ENCODE measurements around the gene TXNRD1. TPM values are rescaled to one million over a fixed set of nuclear protein-coding genes. Genes with fewer than 3 reads are reported as not detected.

The TXNRD1 gene
- total RNA-seq, 2 donors from 2014 or later = 79.5 to 97.9 TPM

DNA sequence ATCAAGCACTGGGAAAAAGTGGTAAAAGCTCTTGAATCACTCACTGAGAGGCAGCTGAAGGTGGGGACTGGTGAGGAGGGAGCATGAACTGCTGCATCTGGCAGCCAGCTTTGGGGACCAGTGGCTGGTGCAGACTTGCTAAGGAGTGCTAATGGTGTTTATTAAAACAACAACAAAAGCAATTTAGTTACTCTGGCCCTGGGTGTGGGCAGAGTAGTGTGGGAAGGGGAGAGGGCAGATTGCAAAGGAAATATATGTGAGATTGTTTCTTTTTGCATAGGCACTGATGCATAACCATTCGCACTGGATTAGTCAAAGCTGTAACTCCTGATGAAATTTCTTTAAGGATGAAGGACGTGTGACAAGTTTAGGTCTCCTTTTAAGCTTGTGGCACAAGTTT is 8.1 kb downstream of the TXNRD1 start:
- ATAC-seq = no peak
- no peak for DNase-seq
- intact Hi-C loops (cut with DNase I, micrococcal nuclease) = loop anchor here in 1 of 2 donors (5.0 kb wide), 1 partner anchor 59 kb away; no protein-coding TSS in a partner anchor

DNA sequence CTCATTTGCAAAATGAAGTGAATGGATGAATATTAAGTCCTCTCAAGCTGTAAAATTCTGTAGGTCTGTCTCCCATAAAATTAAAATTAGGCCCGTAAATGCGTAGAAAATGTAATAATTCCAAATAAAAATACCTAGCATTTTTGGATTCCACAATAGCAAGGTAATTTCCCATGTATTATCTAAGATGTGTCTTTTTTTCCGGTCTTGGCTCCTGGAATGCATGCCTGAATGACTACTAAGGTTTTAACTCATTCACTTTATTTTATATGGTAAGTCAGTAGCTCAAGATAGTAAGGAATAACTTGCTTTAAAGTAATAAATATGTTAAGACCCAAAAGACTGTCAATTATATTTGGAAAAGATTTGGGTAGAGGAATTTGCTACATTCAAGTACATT is 11.1 kb downstream of the TXNRD1 start:
- intact Hi-C loops (cut with DNase I, micrococcal nuclease) = loop anchor here in 1 of 2 donors (5.0 kb wide), 1 partner anchor 36 kb away; no protein-coding TSS in a partner anchor
- DNase-seq = no peak
- ATAC-seq = no peak

DNA sequence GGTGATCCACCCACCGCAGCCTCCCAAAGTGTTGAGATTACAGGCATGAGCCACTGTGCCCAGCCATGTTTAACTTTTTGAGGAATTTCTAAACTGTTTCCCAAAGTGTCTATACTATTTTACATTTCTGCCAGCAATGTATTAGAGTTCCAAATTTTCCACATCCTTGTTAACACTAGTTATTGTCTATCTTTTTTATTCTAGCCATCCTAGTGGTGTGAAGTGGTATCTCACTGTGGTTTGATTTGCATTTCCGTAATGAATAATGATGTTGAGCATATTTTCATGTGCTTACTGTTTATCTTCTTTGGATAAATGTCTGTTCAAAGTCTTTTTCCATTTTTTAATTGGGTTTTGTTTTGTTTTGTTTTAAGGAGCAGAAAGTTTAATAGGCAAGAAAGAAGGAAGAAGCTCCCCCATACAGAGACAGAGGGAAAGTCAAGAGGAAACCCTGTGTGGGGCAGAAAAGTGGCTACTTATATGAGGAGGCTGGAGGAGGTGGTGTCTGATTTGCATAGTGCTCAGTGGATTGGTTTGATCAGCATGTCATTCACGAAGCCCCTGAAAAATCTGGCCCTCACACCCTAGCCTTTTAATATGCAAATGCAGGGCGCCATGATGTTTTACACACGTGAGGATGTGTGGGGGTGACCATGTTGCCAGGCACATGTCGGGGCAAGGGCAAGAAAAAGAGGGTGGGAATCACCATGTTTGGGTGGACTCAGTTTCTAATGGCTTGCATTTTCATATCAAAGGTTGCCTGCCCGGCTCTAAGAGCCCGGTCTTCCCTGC is 14.9 kb downstream of the TXNRD1 start:
- ATAC-seq = no peak
- no peak for DNase-seq
- intact Hi-C loops (cut with DNase I, micrococcal nuclease) = no loop called here

DNA sequence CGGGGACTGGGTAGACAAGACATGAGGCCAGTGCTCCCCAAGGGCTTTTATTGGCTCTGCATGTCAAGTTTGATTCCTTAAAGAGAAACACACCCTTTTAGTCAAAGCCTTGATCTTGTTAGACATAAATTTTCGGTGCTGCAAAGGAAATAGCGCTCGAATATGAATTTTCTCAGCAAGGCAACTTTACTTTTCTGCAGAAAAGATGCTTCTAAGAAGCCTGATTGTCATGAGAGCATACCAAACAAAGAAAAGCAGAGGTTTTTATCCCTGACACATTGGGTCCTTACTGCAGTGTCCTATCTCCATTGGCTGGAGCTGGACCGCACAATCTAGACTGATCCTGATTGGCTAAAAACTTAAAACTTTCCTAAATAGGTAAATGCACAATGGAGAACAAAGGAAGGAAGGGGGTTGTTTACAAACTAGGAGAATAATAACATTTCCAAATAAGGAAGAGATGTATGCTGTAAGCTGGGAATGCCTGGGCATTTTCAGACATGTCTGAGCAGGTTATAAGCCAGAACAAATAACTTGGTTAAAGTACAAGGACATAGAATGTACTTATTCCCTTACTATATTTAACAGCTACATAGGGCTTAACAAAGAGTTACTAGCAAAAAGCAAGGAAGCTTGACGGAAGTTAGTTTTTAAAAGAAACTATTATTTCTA is 17.2 kb downstream of the TXNRD1 start:
- intact Hi-C loops (cut with DNase I, micrococcal nuclease) = no loop called here
- DNase-seq (no peak), ATAC-seq (no peak)

DNA sequence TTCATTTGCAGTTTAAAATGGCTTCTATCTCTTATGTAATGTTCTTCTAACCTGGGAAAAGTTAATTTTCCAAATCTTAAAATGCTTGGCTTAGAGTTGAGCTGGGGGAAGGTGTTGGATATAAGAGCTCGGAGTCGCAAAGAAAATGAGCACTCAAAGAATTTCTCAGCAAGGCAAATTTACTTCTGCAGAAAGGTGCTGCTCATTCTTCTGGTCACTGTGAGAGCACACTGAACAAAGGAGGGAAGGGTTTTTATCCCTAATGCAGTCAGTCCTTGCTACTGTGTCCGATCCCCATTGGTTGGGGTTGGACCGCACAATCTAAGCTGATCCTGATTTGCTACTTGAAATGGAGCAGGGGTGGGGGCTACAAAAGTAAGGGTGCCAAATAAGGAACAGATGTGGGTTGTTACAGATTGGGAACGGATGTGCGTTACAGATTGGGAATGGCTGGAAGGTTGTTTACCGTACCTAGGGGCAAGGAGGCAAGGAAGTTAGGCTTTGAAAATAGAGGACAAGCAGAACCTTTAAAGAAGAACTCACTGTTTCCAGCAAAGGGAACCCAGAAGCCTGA is 19.4 kb downstream of the TXNRD1 start:
- intact Hi-C loops (cut with DNase I, micrococcal nuclease) = no loop called here
- ATAC-seq (no peak), DNase-seq (no peak)

DNA sequence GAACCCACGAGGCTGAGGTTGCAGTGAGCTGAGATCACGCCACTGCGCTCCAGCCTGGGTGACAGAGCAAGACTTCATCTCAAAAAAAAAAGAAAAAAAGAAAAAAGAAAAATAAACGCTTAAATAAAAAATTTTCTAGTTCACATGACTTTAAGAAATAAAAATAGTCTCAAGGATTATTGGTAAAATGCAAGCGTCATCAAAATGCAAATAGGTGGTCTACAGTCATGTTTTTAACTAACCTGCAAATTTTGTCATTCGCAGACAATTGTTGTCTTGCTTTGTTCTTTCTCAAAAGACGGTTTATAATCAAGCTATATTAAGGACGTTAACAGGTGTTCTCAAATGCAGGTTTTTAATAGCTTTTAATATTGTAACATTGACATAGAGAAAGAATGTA is 22.4 kb downstream of the TXNRD1 start:
- DNase-seq = no peak
- intact Hi-C loops (cut with DNase I, micrococcal nuclease) = no loop called here
- no peak for ATAC-seq

DNA sequence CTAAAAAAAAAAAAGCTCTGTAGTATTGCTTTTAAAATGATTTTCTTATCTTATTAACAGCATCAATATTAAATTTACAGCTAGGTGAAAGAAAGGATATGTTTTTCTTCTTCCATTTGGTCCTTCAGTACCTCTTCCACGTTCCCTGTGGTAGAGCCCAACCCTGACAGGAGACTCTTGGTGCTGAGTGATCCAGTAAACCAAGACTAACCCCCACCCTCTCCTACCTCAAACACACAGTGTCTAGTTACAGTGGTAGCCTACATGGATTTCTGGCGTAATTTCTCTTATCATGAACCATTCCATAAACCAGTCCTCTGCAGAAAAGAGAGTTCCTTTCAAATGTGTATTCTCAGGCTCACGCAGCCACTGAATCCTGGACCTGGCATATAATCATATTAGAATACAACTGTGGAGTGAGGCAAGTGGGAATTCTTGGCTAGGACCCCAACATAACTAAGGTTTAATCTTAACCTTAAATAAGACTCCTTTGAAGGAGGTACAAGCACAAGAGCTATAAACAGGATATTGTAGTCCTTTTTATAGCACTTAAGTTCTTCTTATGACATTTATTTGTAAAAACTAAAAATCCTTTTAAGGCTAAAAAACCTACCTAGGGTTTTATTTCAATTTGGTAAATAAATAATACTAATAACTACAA is 27.1 kb downstream of the TXNRD1 start:
- DNase-seq = no peak
- intact Hi-C loops (cut with DNase I, micrococcal nuclease) = no loop called here

DNA sequence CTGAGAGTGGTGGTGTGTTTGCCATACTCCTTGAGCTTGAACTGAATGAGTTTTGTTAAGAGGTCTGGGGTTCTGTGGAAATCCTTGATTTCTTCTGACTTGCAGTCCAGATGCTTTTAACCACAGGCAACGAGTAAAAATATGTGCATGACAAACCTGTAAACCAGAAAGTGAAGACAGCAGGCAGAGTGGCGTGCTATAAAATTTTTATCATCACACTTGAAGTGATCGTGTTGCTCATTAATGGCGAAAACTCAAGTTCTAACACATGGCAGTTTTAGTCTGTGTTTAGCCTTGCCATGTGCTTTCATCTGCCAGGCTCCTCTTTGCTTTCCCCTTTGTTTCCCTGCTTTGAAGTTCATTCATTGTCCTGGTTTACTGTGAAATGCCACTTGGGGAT is 28.0 kb downstream of the TXNRD1 start:
- intact Hi-C loops (cut with DNase I, micrococcal nuclease) = no loop called here
- ATAC-seq (no peak), DNase-seq (no peak)

More for the DNA sequence above, 27.1 kb downstream of the TXNRD1 start:
- no peak for ATAC-seq

DNA sequence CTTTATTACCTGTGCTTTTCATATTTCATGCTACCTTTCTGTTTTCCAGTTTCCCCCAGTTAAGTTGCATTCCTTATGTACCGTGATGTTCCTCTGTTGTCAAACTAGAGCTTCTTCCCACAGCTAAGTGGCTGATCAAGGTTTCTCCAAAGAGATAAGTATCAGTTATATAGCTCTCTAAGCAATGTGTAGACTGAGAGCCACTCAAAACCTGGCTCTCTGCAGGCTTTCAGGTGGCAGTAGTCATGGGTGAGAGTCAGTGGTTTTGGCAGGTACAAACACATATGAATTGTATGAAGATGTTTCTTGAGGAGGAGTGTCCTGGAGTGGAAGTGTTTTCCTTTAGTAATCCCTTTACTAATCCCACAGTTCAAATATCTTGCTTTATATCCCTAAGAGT is 28.4 kb downstream of the TXNRD1 start:
- intact Hi-C loops (cut with DNase I, micrococcal nuclease) = no loop called here
- DNase-seq (no peak), ATAC-seq (no peak)

DNA sequence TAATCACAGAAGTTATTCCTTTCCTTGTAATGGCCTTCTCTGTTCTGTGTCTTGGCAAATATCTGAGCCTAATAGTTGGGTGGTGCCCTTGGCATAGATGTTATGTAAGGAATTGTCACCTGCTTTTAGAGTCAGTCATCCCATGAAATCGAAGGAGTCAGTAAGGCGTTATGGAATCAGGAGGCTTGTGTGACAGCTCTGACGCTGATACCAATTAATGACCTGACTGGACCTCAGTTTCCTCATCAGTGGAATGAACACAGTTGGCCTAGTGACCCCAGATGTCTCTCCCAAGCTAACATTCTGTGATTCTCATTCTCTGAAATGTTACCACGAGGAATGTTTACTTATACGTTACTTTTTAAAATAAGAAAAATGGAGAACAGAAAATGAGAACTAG is 32.1 kb downstream of the TXNRD1 start:
- no peak for DNase-seq
- ATAC-seq = no peak
- intact Hi-C loops (cut with DNase I, micrococcal nuclease) = no loop called here

DNA sequence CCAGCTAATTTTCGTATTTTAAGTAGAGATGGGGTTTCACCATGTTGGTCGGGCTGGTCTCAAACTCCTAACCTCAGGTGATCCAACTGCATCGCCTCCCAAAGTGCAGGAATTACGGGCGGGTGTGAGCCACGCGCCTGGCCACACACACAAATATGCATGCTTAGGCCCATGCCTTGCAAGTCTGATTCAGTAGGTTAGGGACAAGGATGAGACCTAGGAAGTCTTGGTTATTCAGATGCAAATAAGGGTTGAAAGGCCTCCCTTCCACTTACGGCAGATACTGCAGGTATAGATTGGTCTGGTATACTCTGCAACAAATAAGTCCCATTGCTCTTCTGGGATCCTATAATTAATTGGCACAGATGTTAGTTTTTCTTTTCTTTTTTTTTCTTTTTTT is 32.9 kb downstream of the TXNRD1 start:
- intact Hi-C loops (cut with DNase I, micrococcal nuclease) = no loop called here
- ATAC-seq = no peak
- DNase-seq = no peak

DNA sequence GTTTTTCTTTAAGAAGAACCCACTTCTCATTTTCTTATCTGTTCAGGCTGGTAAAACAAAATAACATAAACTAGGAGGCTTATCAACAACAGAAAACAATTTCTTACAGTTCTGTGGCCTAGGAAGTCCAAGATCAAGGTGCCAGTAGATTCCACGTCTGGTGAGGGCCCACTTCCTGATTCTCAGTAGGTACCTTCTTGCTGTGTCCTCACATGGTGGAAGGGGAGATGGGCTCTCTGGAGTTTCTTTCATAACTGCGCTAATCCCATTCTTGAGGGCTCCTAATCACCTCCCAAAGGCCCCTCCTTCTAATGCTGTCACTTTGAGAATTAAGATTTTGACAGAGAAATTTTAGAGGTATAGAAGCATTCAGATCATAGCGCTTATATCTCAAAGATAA is 33.4 kb downstream of the TXNRD1 start:
- ATAC-seq = no peak
- intact Hi-C loops (cut with DNase I, micrococcal nuclease) = no loop called here

DNA sequence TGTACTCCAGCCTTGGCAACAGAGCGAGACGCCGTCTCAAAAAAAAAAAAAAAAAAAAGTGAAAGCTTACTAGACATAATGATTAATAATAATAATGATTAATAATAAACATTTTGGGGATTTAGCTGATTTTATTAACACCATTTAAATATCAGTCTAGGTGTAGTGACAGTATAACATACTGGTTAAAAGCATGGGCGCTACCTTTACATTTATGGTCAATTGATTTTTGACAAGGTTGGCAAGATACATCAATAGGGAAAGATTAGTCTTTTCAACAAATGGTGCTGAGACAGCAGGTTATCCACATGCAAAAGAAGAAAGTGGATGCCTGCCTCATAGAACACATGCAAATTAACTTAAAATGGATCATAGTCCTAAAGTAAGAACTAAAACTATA is 34.3 kb downstream of the TXNRD1 start:
- no peak for ATAC-seq
- intact Hi-C loops (cut with DNase I, micrococcal nuclease) = no loop called here
- DNase-seq = no peak

More for the DNA sequence above, 33.4 kb downstream of the TXNRD1 start:
- DNase-seq = no peak

DNA sequence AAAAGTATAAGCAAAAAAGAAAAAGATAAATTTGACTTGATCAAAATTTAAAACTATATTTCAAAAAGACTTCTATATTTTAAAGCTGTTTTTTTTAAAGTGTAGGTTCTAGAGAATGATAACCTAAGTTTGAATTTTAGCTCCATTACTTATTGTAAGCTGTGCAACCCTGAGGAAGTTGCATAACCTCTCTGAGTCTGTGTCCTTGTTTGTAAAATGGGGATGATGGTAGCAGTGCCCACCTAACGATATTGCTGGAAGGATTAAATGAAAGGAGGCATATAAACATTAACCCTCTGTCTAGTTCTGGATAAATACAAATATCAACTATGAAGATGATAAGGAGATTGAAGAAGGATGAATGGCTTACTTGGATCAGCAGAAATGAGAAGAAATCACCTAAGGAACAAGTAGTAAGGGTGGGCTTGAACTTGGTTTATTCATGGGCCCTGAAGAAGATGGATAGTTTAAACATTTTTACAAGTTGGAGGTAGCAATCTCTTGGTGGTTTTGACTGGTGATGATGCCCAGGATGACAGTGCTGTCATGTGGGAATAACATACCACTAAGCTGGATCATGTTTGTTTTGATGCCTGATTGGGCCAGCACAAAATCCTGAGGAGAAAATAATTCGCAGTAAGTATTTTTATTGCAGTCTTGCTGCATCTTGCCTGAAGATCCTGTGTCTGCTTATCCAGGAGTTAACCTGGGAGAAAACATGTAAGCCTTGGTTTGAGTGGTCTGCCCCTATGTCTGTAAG is 35.0 kb downstream of the TXNRD1 start:
- DNase-seq (no peak), ATAC-seq (no peak)
- intact Hi-C loops (cut with DNase I, micrococcal nuclease) = no loop called here

DNA sequence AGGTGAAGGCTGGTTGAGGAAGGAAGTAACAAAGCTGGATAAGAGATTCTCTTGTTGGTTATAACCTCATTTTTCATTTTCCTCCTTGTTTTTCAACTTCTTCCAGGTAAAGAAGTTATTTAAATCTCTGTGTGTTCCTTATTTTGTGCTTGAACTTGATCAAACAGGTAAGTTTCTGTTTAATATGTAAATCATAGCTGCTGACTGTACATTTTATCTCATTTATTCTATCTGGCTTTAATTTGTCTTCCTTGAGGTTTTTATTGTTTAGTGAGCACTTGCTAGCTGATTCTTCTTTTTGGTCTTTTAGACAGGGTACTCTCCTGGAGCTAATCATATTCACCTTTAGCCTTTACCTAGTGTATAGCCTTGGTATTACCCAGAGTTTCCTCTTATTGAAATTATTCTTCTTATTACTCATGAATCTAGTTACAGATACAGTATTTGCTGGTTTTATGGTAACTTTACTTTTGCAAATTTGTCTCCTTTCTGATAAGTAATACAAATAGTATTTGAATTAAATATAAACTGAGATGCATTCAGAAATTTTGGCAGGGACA is 42.4 kb downstream of the TXNRD1 start:
- ATAC-seq = no peak
- no peak for DNase-seq
- intact Hi-C loops (cut with DNase I, micrococcal nuclease) = no loop called here

DNA sequence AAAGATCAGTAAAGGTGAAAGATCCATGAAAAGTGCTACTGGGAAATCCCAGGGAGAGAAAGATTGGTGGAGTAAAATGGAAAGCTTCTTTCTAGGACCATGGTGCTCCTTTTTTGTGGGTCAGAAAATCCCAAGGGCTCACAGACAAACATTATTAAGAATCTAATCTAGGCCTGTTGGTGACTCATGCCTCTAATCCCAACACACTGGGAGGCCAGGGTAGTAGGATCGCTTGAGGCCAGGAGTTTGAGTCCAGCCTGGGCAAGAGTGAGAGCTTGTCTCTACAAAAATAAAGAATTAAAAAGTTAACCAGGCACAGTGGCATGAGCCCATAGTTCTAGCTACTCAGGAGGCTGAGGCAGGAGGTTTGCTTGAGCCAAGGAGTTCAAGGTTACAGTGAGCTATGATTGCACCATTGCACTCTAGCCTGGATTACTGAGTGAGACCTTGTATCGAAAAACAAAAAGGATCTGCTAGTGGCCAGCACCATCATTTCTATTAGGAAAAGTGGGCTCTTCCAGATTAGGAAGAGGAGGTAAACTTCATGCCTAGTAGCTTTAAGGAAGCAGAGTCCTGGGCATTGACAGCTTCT is 43.0 kb downstream of the TXNRD1 start:
- ATAC-seq (no peak), DNase-seq (no peak)
- intact Hi-C loops (cut with DNase I, micrococcal nuclease) = no loop called here

DNA sequence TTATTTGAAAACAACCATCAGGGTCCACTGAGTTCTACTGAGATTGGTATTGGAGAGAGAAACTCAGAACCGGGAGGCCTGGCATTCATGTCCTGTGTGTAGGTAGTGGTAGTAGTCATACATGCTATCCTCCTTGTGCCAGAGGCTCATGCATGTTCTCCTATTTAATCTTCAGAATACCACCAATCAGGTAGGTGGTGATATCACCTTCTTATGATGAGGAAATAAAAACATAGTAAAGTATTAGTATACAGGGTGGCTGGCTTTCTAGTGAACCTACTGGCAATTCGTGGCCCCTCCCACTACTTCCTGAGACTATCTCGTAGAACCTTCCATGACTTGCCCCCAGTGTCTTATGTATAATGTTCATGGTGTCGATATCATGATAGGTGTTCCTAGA is 47.4 kb downstream of the TXNRD1 start:
- ATAC-seq = no peak
- intact Hi-C loops (cut with DNase I, micrococcal nuclease) = loop anchor here in 1 of 2 donors (5.0 kb wide), 1 partner anchor 36 kb away; no protein-coding TSS in a partner anchor

More for the DNA sequence above, 47.4 kb downstream of the TXNRD1 start:
- no peak for DNase-seq

Data from left colon (tissue), 2 donors.